OCI-LY3 (cell line): Measurements from ENCODE around the gene ESX1.

ENCODE experiments used
- H2AFZ ChIP-seq: fragments of 200-600, 300-600 bp; shearing (Covaris generic); 2 replicates; pipeline ENCODE4 v1.6.0; 2014; ENCODE audit warnings: antibody characterized with exemption, low read depth, low read length
- H3K27ac ChIP-seq: fragments of 200-600, 300-600 bp; sonication (generic); 2 replicates; pipeline ENCODE4 v1.5.1; 2014; ENCODE audit warnings: mild to moderate bottlenecking, low read length, moderate library complexity, mixed read lengths
- H3K27me3 ChIP-seq: fragments of 200-600, 300-600 bp; sonication (generic); 2 replicates; pipeline ENCODE4 v1.6.1; 2014; ENCODE audit warnings: low read depth, low read length, mixed read lengths
- H3K36me3 ChIP-seq: fragments of 200-600, 300-600 bp; sonication (generic); replicated peaks from 2 replicates; pipeline ENCODE3; 2014; ENCODE audit warnings: low read depth, low read length, mixed read lengths
- H3K4me1 ChIP-seq: fragments of 300-600, 200-600 bp; sonication (generic); 2 replicates; pipeline ENCODE4 v1.6.1; 2014; ENCODE audit warnings: low read length, mixed read lengths
- H3K4me2 ChIP-seq: fragments of 200-600, 300-600 bp; sonication (generic); 2 replicates; pipeline ENCODE4 v1.6.1; 2014; ENCODE audit warnings: low read length, mixed read lengths
- H3K4me3 ChIP-seq: fragments of 300-600, 200-600 bp; sonication (generic); 2 replicates; pipeline ENCODE4 v1.5.1; 2014; ENCODE audit warnings: antibody characterized with exemption, mild to moderate bottlenecking, low read length, moderate library complexity
- H3K79me2 ChIP-seq: fragments of 300-600, 200-600 bp; shearing (Covaris generic); 2 replicates; pipeline ENCODE4 v1.6.1; 2014; ENCODE audit warnings: mild to moderate bottlenecking, low read length, mixed read lengths
- H3K9ac ChIP-seq: fragments of 300-600, 200-600 bp; shearing (Covaris generic); 2 replicates; pipeline ENCODE4 v1.6.0; 2014; ENCODE audit warnings: mild to moderate bottlenecking, low read length, moderate library complexity
- H3K9me3 ChIP-seq: fragments of 200-600, 300-600 bp; shearing (Covaris generic); 2 replicates; pipeline ENCODE4 v1.6.1; 2014; ENCODE audit warnings: low read length, mixed read lengths; ENCODE audit not compliant: insufficient read depth
- H4K20me1 ChIP-seq: fragments of 200-600, 300-600 bp; sonication (generic); 2 replicates; pipeline ENCODE4 v1.6.1; 2016; ENCODE audit warnings: low read length, mixed read lengths; ENCODE audit not compliant: insufficient read depth
- CTCF ChIP-seq: fragments of 200-600, 300-600 bp; sonication (generic); IDR thresholded peaks from 2 replicates; pipeline ENCODE4 v1.5.1; 2014; ENCODE audit warnings: antibody characterized with exemption, low read length, low read depth
- EZH2phosphoT487 ChIP-seq: fragments of 200-600 bp; shearing (Covaris generic); IDR thresholded peaks from 2 replicates; pipeline ENCODE4 v1.6.1; 2018; ENCODE audit warnings: antibody characterized with exemption, mixed run types, low read depth

Gene ESX1

DNA sequence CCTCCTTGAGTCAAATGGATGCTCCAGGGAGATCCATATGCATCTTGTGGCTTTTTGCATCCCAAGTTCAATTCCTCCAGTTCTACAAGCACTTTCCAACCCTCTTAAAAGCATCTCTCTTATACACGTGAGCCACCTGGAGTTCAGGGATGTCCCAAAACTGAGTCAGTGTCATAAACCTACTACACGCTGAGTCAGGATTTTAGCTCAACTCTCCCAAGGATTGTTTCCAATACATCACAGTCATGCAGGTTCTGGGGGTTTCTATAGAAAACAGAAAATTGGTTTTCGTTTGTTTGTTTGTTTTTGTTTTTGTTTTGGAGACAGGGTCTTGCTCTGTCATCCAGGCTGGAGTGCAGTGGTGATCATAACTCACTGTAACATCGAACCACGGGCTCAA lies 25.9 kb upstream of the ESX1 start:
- no peak overlapping the region for H3K9ac ChIP-seq
- no peaks in the 10 kb centered on the region for H3K79me2 ChIP-seq
- H3K4me3 ChIP-seq, result no peak overlapping the region
- no peaks in the 10 kb centered on the region for H3K9me3 ChIP-seq
- no peak overlapping the region for H3K4me2 ChIP-seq
- H3K27ac ChIP-seq, result no peak overlapping the region
- H2AFZ ChIP-seq, result no peak overlapping the region
- H3K4me1 ChIP-seq, result no peaks in the 10 kb centered on the region
- no peaks in the 10 kb centered on the region for H3K36me3 ChIP-seq
- no peaks in the 10 kb centered on the region for H4K20me1 ChIP-seq
- no peaks in the 10 kb centered on the region for H3K27me3 ChIP-seq
- no peak for TF ChIP-seq CTCF
- TF ChIP-seq EZH2phosphoT487, result no peak

DNA sequence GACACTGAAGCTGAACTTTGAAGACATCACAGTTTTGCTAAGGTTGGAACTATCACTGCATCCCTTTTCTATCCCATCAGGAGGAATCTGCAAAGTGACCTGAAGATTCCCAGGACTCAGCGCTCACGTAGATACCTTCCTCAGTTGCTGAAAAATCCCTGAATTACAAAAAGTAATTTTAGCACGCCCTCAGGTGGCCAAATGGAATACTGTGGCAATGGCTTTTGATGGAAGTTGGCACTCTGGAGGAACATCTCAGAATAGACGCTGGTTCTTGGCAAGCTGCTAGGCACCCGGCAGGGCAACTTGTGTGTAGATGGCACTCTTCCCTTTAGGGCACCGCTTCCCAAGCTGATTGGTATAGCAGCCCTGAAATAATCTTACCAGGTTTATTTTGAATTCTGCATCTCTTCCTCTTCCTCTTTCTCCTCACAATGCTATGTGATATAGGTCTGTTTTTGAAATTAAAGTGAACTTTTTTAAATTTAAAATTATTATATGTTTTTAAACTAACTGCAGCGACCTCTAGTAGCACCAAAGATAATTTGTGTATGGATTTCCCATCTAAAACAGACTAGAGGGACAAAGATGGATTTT lies 16.3 kb upstream of the ESX1 start:
- no peak overlapping the region for H3K27ac ChIP-seq

DNA sequence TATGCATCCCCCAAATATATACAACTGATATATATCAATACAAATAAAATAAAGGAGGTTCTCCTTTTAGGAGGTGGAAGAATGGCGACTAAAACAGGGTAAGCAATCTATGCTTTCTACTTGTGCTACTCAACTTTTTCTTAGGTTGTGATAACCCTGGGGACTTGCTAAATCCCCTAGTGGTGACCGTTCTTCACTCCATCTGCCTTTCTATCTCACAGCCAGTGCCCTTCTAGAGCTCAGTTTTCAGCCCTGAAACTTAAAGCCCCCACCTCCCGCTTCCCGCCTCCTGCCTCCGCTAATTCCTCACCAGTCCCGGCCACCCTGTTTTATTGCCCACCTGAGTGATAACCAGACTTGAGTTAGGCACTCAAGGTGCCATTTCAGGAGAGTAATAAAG lies 15.5 kb upstream of the ESX1 start:
- no peak overlapping the region for H3K9ac ChIP-seq
- no peaks in the 10 kb centered on the region for H4K20me1 ChIP-seq
- H3K27me3 ChIP-seq, result no peaks in the 10 kb centered on the region
- no peak overlapping the region for H3K27ac ChIP-seq
- H3K4me1 ChIP-seq, result no peaks in the 10 kb centered on the region
- H3K36me3 ChIP-seq, result no peaks in the 10 kb centered on the region
- no peak overlapping the region for H2AFZ ChIP-seq
- no peak overlapping the region for H3K4me3 ChIP-seq
- H3K79me2 ChIP-seq, result no peaks in the 10 kb centered on the region
- no peaks in the 10 kb centered on the region for H3K9me3 ChIP-seq
- TF ChIP-seq EZH2phosphoT487 (no peak), CTCF (no peak)
- no peak overlapping the region for H3K4me2 ChIP-seq

More for the DNA sequence above, 16.3 kb upstream of the ESX1 start:
- H3K27me3 ChIP-seq, result no peaks in the 10 kb centered on the region
- H3K9ac ChIP-seq, result no peak overlapping the region
- no peaks in the 10 kb centered on the region for H3K36me3 ChIP-seq
- no peak overlapping the region for H3K4me3 ChIP-seq
- H3K4me2 ChIP-seq, result peak overlapping the region; percentile 22; the same call in 1 of the 2 replicates
- H4K20me1 ChIP-seq, result no peaks in the 10 kb centered on the region
- no peak for TF ChIP-seq EZH2phosphoT487
- peak; percentile 73 for TF ChIP-seq CTCF
- no peaks in the 10 kb centered on the region for H3K4me1 ChIP-seq
- H3K9me3 ChIP-seq, result no peaks in the 10 kb centered on the region
- H2AFZ ChIP-seq, result no peak overlapping the region
- no peaks in the 10 kb centered on the region for H3K79me2 ChIP-seq

DNA sequence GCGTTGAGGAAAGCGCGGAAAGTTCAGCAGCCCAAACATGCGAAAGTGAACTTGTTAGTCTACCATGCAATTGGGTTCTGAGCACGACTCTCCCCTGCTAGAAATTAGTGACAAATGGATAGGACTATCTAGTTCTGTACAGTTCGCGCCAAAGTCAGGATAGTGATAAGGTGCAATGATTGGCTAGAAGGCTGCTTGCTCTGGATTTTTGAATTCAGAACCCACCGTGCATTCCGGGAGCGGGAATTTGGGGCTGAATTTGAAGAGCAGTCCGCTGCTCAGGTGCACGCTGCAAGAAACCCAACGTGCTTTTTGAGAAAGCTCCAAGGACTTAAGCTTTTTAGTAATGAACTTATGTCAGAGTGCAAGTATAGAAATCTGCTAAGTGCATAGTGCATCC lies 732 bp upstream of the ESX1 start:
- H3K4me1 ChIP-seq, result no peaks in the 10 kb centered on the region
- no peaks in the 10 kb centered on the region for H4K20me1 ChIP-seq
- H3K36me3 ChIP-seq, result no peaks in the 10 kb centered on the region
- no peak overlapping the region for H3K4me2 ChIP-seq
- H3K27me3 ChIP-seq, result no peaks in the 10 kb centered on the region
- H3K4me3 ChIP-seq, result no peak overlapping the region
- H3K27ac ChIP-seq, result no peak overlapping the region
- no peak overlapping the region for H2AFZ ChIP-seq
- H3K9me3 ChIP-seq, result no peaks in the 10 kb centered on the region
- no peaks in the 10 kb centered on the region for H3K79me2 ChIP-seq
- TF ChIP-seq CTCF, result no peak
- TF ChIP-seq EZH2phosphoT487, result no peak
- no peak overlapping the region for H3K9ac ChIP-seq
